ENCODE results near the gene P3H1. TPM values are rescaled to one million over a fixed set of nuclear protein-coding genes. Genes with fewer than 3 reads are reported as not detected.

P3H1 gene
- total and polyA plus RNA-seq, 2 experiments from 2014 or later = 51.1 to 75.1 TPM

- TF ChIP-seq ZNF462 (CRISPR knock-in tag; IDR thresholded peaks at IDR 0.05) (no peak), ZNF331 (CRISPR knock-in tag; IDR thresholded peaks at IDR 0.05; ENCODE audit: low read depth) (no peak), CREB1 (CRISPR knock-in tag; IDR thresholded peaks at IDR 0.05; ENCODE audit: low read depth) (no peak), POLR2AphosphoS5 (IDR thresholded peaks at IDR 0.05; ENCODE audit: low read depth) (no peak)
These were observed 31.2 kb downstream of the P3H1 start (continued) for GRCh38 chr1:42735477-42736105.

GRCh38 chr1:42735056-42735455 is 31.8 kb downstream of the P3H1 start:
- no peak for TF ChIP-seq EZH2phosphoT487 (IDR thresholded peaks at IDR 0.05; ENCODE audit: unreplicated experiment)
- H3K27me3 Mint-ChIP-seq (ENCODE audit: insufficient read depth, low read depth, poor library complexity) = peaks cover 7% of the 10 kb centered on the region
- Histone ChIP-seq H3K79me2 (replicated peaks; ENCODE audit: insufficient read depth) (no peaks in the 10 kb centered on the region), H3K9me2 (ENCODE audit: insufficient read depth) (no peaks in the 10 kb centered on the region), H3F3A (replicated peaks; ENCODE audit: low read depth) (no peaks in the 10 kb centered on the region), H2AFZ (no peak overlapping the region), H3K36me3 (ENCODE audit: insufficient read depth) (no peaks in the 10 kb centered on the region), H3K4me1 (ENCODE audit: insufficient read depth) (peaks cover 4% of the 10 kb centered on the region; the same call in 1 of the 2 replicates), H3K4me2 (no peak overlapping the region), H3K27me3 (ENCODE audit: insufficient read depth) (no peaks in the 10 kb centered on the region), H4K20me1 (replicated peaks; ENCODE audit: insufficient read depth) (no peaks in the 10 kb centered on the region), H3K27ac (ENCODE audit: low read depth) (no peak overlapping the region), H3K4me3 (no peak overlapping the region)
- DNase-seq (ENCODE audit: low spot score) (no peak), ATAC-seq (no peak)
- peaks cover 22% of the 10 kb centered on the region for H3K4me1 Mint-ChIP-seq
- peaks cover 2% of the 10 kb centered on the region; the same call in 1 of the 3 replicates for H3K36me3 Mint-ChIP-seq (ENCODE audit: low read depth)
- no peak overlapping the region for H3K4me3 Mint-ChIP-seq
- H3K9me3 Mint-ChIP-seq = no peaks in the 10 kb centered on the region
- no peak overlapping the region for H3K27ac Mint-ChIP-seq
